Colonic mucosa (tissue), 4 donors: ENCODE results near the gene RGS3. TPM values are rescaled to one million over a fixed set of nuclear protein-coding genes. Genes with fewer than 3 reads are reported as not detected.

Experiments
- DNase-seq: peaks from one replicate; pipeline ENCODE4 v3.0.0-alpha.2; 2020
- H3K27ac ChIP-seq: fragments of 200-600 bp; one replicate; pipeline ENCODE4 v1.8.0; 2021
- H3K27me3 ChIP-seq: fragments of 200-600 bp; one replicate; pipeline ENCODE4 v1.8.0; 2021
- H3K36me3 ChIP-seq: fragments of 200-600 bp; one replicate; pipeline ENCODE4 v1.8.0; 2021
- H3K4me1 ChIP-seq: fragments of 200-600 bp; one replicate; pipeline ENCODE4 v1.8.0; 2021; ENCODE audit warnings: mild to moderate bottlenecking
- H3K4me3 ChIP-seq: fragments of 200-600 bp; one replicate; pipeline ENCODE4 v1.8.0; 2021
- H3K9ac ChIP-seq, 2 donors: one replicate each; pipeline ENCODE4 v1.7.0; 2013; ENCODE audit warnings: control low read depth in 2 of 2, low read depth in 2 of 2, low read length in 2 of 2
- H3K9me3 ChIP-seq: fragments of 200-600 bp; one replicate; pipeline ENCODE4 v1.8.0; 2021
- intact Hi-C: fragments of 100-400 bp; cut with DNase I; formaldehyde crosslinking; loops from one replicate; pipeline ENCODE4 v1.14.1; 2022
- total RNA-seq, 2 donors: library from RNA; stranded (reverse); fragmentation: NEBNext Ultra II Directional in 1 of 2; extraction: Animal tissue kit (Norgen Biotek cat#: 25700) in 1 of 2; gene quantifications; one replicate each; pipeline ENCODE4 v1.2.1, GENCODE V29; 2021
- TF ChIP-seq, protein P1 (sequence below): fragments of 200-600 bp; IDR thresholded peaks from one replicate; pipeline ENCODE4 v1.8.0; 2022; ENCODE audit warnings: antibody characterized with exemption, mild to moderate bottlenecking
- donor health status: healthy.
- donor health status: DM: no; HTN: no; CAD: no.
- donor health status: DM: no; HTN: no; CAD: no.

The RGS3 gene
- total RNA-seq, 2 donors from 2014 or later: 67.4 to 71.1 TPM

DNA sequence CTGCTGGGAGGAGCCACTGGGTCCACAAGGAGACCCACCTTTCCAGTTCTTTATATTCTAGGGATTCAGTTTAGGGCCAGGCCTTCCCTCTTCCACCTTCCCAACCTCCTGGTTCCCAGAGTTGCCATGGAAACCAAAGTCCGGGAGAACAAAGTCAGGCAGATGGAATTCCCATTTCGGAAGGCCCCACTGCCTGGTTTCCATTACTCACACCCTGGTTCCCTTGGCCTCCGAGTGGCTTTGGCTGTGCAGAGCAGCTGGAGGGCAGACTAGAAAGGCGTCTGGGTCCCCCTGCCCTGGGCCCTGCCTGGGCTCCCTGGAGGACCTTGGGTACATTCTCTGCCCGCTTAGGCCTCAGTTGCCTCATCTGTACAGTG is 136.1 kb downstream of the RGS3 start:
- TF ChIP-seq, protein P1, sequence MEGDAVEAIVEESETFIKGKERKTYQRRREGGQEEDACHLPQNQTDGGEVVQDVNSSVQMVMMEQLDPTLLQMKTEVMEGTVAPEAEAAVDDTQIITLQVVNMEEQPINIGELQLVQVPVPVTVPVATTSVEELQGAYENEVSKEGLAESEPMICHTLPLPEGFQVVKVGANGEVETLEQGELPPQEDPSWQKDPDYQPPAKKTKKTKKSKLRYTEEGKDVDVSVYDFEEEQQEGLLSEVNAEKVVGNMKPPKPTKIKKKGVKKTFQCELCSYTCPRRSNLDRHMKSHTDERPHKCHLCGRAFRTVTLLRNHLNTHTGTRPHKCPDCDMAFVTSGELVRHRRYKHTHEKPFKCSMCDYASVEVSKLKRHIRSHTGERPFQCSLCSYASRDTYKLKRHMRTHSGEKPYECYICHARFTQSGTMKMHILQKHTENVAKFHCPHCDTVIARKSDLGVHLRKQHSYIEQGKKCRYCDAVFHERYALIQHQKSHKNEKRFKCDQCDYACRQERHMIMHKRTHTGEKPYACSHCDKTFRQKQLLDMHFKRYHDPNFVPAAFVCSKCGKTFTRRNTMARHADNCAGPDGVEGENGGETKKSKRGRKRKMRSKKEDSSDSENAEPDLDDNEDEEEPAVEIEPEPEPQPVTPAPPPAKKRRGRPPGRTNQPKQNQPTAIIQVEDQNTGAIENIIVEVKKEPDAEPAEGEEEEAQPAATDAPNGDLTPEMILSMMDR: no peak
- intact Hi-C loops: no loop called here
- peaks cover 16% of the 10 kb centered on the region for H3K36me3 ChIP-seq
- no peak overlapping the region for H3K9ac ChIP-seq
- no peak overlapping the region for H3K4me3 ChIP-seq
- H3K27ac ChIP-seq: no peak overlapping the region
- H3K4me1 ChIP-seq: no peaks in the 10 kb centered on the region
- no peaks in the 10 kb centered on the region for H3K27me3 ChIP-seq
- no peaks in the 10 kb centered on the region for H3K9me3 ChIP-seq
- no peak for DNase-seq

DNA sequence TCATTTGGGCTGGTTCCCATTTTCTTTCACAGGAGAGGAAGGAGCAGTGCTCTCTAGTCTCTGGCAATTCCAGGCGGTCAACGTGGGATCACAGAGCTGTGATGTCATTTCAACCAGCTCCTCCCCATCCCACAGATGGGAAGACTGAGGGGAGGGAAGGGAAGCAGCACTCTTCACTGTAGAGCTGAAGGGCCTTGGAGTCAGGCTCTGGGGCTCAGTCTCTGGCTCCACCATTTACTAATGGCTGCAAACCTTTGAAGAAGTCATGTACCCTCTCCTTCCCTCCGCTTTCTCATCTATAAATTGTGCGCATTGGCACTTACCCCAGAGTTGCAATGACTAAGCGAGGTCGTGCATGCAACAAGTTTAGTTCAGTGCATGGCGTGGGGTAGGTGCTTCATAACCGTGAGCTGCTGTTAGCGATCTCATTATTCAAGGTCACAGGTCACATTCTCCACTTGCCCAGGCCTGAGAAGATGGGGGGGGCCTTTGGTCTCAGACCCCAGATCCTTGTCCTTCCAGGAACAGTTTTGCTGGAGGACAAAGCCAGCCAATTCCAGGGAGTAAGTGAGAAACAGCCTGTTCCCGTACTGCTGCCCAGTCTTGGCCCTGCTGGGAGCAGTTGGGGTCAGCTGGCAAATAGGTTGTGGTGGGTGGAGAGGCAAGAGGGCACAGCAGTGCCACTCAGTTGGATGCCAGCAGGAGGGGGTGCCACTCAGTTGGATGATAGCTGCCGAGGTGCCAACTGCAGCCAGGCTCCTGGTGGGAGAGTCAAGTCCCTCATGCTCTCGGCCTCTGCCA is 136.7 kb downstream of the RGS3 start:
- no peak overlapping the region for H3K27ac ChIP-seq

DNA sequence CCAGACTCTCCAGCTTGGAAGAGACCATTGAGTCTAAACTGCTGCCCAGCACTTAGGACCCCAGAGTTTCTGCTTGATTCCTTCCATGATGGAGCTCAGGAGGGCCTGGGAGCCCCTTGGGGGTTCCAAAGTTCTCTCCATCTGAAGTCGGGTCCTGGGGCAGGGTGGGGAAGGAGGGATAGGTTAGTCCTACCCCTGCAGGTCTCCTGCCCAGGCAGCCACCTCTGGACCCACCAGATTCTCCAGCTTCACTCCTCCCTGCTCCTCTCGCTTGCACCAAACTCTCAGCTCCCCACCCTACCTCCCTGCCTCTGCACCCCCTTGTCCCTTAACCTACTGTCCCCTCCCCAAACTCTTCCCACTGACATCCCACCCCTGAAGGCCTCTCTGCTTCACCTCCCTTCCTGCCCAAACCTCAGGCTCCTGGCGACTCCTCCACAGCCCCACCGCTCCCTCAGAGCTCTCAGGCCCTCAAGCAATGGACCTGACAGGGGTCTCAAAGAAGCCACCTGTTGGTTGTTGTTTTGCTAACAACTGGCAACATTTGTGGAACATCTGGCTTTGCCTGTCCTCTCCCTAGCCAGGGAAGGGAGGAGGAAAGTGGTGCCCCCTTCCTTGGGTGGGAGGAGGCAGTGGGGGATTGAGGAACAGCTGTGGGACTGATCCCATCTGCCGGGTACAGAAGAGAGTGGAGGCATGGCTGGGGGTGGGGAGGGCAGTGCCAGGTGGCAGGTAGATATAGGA is 137.5 kb downstream of the RGS3 start:
- Histone ChIP-seq H3K4me3 (no peak overlapping the region), H3K27ac (no peak overlapping the region), H3K36me3 (peaks cover 16% of the 10 kb centered on the region), H3K27me3 (no peaks in the 10 kb centered on the region), H3K4me1 (no peaks in the 10 kb centered on the region), H3K9me3 (no peaks in the 10 kb centered on the region), H3K9ac (no peak overlapping the region)
- TF ChIP-seq, protein P1: no peak
- intact Hi-C loops: no loop called here
- DNase-seq: no peak

More for the DNA sequence above, 136.7 kb downstream of the RGS3 start:
- H3K4me1 ChIP-seq: no peaks in the 10 kb centered on the region
- TF ChIP-seq, protein P1: no peak
- no peak overlapping the region for H3K9ac ChIP-seq
- H3K9me3 ChIP-seq: no peaks in the 10 kb centered on the region
- peaks cover 16% of the 10 kb centered on the region for H3K36me3 ChIP-seq
- H3K4me3 ChIP-seq: no peak overlapping the region
- H3K27me3 ChIP-seq: no peaks in the 10 kb centered on the region
- intact Hi-C loops: no loop called here
- DNase-seq: no peak

DNA sequence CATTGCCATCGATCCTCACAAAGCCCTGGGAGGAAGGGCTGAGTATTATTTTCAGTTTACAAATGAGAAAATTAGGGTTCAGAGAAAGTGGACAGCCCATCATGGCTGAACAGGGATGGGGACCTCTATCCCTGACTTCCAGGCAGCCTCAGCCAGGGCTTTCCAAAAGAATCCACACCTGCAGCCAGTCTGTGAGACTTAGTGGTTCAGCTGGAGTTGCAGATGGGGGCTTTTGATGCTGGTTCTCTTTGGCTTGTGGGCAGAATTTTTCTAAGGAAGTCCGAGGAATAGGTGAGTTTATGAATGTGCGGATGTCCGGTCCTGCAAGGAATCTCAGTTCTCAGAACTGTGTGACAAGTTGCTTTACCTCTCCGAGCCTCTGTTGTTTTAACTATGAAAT is 138.1 kb downstream of the RGS3 start:
- Histone ChIP-seq H3K36me3 (peaks cover 11% of the 10 kb centered on the region), H3K4me1 (no peaks in the 10 kb centered on the region), H3K9me3 (no peaks in the 10 kb centered on the region), H3K9ac (no peak overlapping the region), H3K4me3 (no peak overlapping the region), H3K27me3 (no peaks in the 10 kb centered on the region), H3K27ac (no peak overlapping the region)
- no peak for DNase-seq
- intact Hi-C loops: no loop called here
- TF ChIP-seq, protein P1: no peak

DNA sequence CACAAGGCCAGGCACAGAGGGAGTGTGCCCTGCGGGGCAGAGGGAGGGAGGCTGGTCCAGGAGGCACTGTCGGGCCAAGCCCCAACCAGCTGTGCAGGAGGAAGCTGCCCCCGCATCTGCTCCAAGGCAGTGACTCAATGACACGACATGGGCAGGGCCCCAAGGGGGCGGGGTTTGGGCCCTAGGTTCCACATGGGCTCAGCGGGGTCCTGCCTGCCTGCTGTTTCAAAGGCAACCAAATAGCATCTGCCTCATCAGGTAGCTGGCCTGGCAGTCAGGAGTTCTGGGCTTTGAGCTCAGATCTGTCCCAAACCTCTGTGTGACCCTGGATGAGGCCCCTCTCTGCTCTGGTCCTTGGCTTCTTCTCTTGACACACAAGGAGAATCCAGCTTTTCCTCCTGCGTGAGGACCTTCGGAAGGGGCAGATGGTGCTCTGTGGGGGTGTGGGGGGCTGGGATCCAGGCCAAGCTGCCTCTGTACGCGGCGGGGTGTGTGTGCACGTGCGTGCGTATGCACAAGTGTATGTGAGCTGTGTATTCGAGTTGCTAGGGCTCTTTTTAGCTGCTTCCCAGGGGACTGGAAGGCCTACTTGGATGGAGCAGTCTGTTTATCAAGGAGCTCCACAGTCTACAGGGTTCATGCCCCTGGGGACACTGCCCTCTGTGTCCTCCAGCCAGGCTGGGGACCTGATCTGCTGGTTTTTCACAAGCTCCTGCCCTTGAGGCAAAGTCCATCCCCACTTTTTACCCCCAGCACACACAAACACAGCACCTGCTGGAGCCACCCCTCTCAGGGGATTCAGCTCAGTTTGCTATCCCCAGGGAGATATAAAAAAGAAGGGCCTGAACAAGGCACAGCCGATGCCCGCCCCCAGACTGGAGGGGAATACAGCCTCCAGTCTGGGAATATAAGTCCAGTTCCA is 138.9 kb downstream of the RGS3 start:
- H3K4me1 ChIP-seq: no peaks in the 10 kb centered on the region
- H3K9ac ChIP-seq: no peak overlapping the region
- H3K4me3 ChIP-seq: no peak overlapping the region
- peak; percentile 65 for DNase-seq
- H3K9me3 ChIP-seq: no peaks in the 10 kb centered on the region
- H3K27ac ChIP-seq: no peak overlapping the region
- H3K27me3 ChIP-seq: no peaks in the 10 kb centered on the region
- intact Hi-C loops: no loop called here
- H3K36me3 ChIP-seq: peaks cover 3% of the 10 kb centered on the region
- TF ChIP-seq, protein P1: no peak
